Activated CD8-positive, alpha-beta memory T cell treated with anti-CD3 and anti-CD28 coated beads, Interleukin-2, amount 10 ng/mL, durations not matched to agents 7 days and 5 days (primary cell): ENCODE results near the gene FAM180A. TPM values are rescaled to one million over a fixed set of nuclear protein-coding genes. Genes with fewer than 3 reads are reported as not detected.
"Not testable (repeated sequence)": the region's sequence is repeated elsewhere in the genome, so short reads cannot be mapped to it uniquely, and the experiment has no call there.

Experiments
- ATAC-seq: fragments of 150-1000 bp; cut with Tn5 transposase; one replicate; pipeline ENCODE4 v1.10.0; 2021; ENCODE audit warnings: moderate library complexity
- CTCF ChIA-PET: fragments of 350-600 bp; sonication (Branson Sonifier 250); formaldehyde crosslinking; loops from one replicate; lab custom pipeline; 2021; ENCODE audit warnings: antibody characterized with exemption; lab: Charles Lee
- DNase-seq: peaks from one replicate; pipeline ENCODE4 v3.0.0-alpha.2; 2020
- H3K27ac Mint-ChIP-seq: one replicate; pipeline ENCODE4 v1.8.0; 2021; ENCODE audit warnings: mild to moderate bottlenecking, mixed read lengths
- H3K27me3 Mint-ChIP-seq: one replicate; pipeline ENCODE4 v1.8.0; 2021; ENCODE audit warnings: mixed read lengths
- H3K36me3 Mint-ChIP-seq: one replicate; pipeline ENCODE4 v1.8.0; 2021; ENCODE audit warnings: mild to moderate bottlenecking, mixed read lengths
- H3K4me1 Mint-ChIP-seq: one replicate; pipeline ENCODE4 v1.8.0; 2021; ENCODE audit warnings: mixed read lengths
- H3K4me3 Mint-ChIP-seq: one replicate; pipeline ENCODE4 v1.8.0; 2021; ENCODE audit warnings: mild to moderate bottlenecking, moderate library complexity, mixed read lengths
- H3K9me3 Mint-ChIP-seq: one replicate; pipeline ENCODE4 v1.8.0; 2022; ENCODE audit warnings: low read depth, mixed read lengths
- total RNA-seq, 2 experiments: library from RNA; stranded (reverse); gene quantifications; one replicate each; pipeline ENCODE4 v1.2.3, GENCODE V29; 2021

Gene FAM180A
- total RNA-seq, 2 experiments from 2014 or later, result not detected

DNA sequence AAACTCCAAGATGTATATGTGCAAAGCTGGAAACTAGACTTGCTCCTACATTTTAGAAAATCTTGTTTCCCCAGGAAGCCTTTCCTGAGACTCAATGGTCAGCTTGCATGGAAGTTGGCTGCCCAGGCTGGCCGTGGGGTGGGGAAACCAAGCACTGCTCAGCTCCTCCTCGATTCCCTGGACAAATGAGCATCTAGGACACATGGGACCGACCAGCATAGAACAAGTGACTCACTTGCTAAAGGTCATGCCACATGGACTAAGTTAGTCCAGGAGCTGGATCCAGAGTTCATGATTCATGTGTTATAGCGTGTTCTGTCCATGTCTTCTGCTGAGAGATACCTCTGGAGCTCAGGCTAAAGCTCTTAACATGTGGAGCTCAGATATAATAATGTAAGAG, 6.2 kb downstream of the FAM180A start:
- Mint-ChIP-seq H3K4me3 (no peak overlapping the region), H3K9me3 (no peaks in the 10 kb centered on the region), H3K27ac (no peak overlapping the region), H3K4me1 (no peaks in the 10 kb centered on the region), H3K27me3 (peaks cover 18% of the 10 kb centered on the region), H3K36me3 (no peaks in the 10 kb centered on the region)
- ATAC-seq (no peak), DNase-seq (no peak)
- CTCF ChIA-PET, result no interaction called here

DNA sequence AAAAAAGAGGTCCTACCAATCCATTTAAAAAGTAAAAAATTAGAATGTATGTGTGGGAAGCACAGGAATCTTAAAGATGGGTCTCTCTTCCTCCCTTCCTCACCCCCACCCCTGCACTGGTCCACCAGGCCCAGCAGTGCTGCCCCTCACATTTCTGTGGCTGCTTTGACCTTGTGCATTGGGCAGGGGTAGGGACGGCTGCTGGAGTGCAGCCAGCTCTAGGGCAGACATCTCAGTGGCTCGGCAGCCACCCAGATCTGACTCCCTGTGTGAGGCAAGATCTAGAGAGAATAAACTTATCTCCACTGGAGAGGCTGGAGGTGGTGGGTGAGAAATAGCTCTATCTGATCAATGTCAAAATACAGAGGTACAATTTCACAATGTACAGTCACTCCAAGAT, 6.7 kb downstream of the FAM180A start:
- Mint-ChIP-seq H3K27me3 (peaks cover 18% of the 10 kb centered on the region), H3K4me3 (no peak overlapping the region), H3K9me3 (no peaks in the 10 kb centered on the region), H3K27ac (no peak overlapping the region), H3K36me3 (no peaks in the 10 kb centered on the region), H3K4me1 (no peaks in the 10 kb centered on the region)
- CTCF ChIA-PET, result interaction anchor here (0.6 kb wide), 1 partner anchor 8 kb away, joined by 3 read pairs; no protein-coding TSS in a partner anchor
- DNase-seq (no peak), ATAC-seq (no peak)

DNA sequence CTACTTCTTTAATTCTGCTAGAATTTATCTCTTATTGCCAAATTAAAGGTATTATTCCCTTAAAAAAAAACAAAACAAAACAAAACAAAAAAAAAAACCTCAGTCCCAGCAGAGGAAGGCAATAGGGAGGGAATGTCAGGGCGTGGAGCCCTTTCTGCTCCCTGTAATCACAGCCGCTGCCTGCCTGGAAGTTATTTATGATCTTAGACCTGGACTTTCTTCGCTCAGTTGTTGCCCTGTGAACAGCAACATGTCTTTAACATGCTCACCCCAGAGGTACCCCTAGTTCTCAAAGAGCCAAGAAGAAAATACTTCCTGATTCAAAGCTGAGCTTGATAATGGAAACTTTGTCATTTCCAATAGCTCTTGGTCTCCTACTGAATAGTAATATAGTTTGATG, 7.7 kb downstream of the FAM180A start:
- no peaks in the 10 kb centered on the region for H3K36me3 Mint-ChIP-seq
- ATAC-seq, result no peak
- CTCF ChIA-PET, result no interaction called here
- no peak overlapping the region for H3K4me3 Mint-ChIP-seq
- H3K4me1 Mint-ChIP-seq, result no peaks in the 10 kb centered on the region
- no peaks in the 10 kb centered on the region for H3K9me3 Mint-ChIP-seq
- no peak for DNase-seq
- H3K27ac Mint-ChIP-seq, result no peak overlapping the region
- peaks cover 18% of the 10 kb centered on the region for H3K27me3 Mint-ChIP-seq

- CTCF ChIA-PET, H3K4me1 Mint-ChIP-seq, DNase-seq, ATAC-seq, H3K27me3 Mint-ChIP-seq, H3K36me3 Mint-ChIP-seq, H3K4me3 Mint-ChIP-seq, H3K27ac Mint-ChIP-seq, H3K9me3 Mint-ChIP-seq: not testable (repeated sequence)
These were observed 11.3 kb downstream of the FAM180A start for GRCh38 chr7:135737306-135737647.

DNA sequence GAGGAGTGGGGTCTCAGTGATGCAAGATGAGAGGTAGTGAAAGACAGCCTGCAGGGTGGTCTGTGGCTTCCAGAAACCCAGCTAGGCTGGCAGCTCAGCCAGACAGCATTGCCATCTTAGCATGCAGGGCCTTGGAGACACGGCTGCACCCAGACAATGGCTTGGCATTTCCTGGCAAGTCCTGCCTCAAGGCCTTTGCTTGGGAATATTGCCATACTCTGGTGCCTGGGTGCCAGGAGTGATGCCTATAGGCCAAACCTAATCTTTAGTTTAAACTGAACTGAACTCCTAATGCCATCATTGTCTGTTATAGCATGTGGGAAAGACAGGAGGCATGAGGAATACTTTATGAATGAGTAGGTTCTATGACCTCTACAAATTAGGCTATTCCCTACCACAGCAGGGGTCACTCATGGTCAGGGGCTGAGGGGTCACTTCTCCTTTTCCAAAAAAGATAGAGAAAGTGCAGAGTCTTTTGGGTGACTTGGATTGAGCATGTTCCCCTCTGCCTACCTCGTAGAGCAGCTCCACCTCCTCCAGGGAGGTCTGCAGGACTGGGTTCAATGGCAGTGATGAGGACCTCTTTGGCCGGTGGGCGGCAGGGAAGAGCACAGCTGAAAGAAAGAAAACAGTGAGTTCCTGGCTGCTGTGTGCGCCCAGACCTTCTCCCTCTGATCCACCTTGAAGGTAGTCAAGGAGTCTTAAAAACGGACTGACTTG, 11.9 kb downstream of the FAM180A start:
- Mint-ChIP-seq H3K4me1 (no peaks in the 10 kb centered on the region), H3K36me3 (no peaks in the 10 kb centered on the region), H3K27ac (no peak overlapping the region), H3K27me3 (peaks cover 2% of the 10 kb centered on the region), H3K9me3 (no peaks in the 10 kb centered on the region), H3K4me3 (no peak overlapping the region)
- DNase-seq (no peak), ATAC-seq (no peak)
- CTCF ChIA-PET, result no interaction called here

DNA sequence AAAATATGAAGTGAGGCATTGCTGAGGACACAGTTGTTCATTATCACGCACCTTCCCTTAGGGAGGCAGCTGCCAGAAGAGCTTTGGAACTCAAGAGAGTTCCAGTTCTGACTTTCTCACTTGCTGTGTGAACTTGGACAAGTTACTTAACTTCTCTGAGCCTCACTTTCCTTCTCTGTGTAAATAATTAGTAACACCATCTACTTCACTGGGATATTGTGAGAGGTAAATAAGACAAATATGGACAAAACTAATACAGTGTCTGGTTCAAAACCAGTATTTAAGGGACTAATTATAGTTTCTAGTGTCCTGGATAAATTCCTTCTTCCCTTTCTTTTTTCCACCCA, 14.3 kb downstream of the FAM180A start:
- ATAC-seq (no peak), DNase-seq (no peak)
- no peaks in the 10 kb centered on the region for H3K4me1 Mint-ChIP-seq
- H3K36me3 Mint-ChIP-seq, result no peaks in the 10 kb centered on the region
- no peak overlapping the region for H3K27ac Mint-ChIP-seq
- H3K9me3 Mint-ChIP-seq, result no peaks in the 10 kb centered on the region
- H3K27me3 Mint-ChIP-seq, result peaks cover 12% of the 10 kb centered on the region
- no peak overlapping the region for H3K4me3 Mint-ChIP-seq
- CTCF ChIA-PET, result no interaction called here

DNA sequence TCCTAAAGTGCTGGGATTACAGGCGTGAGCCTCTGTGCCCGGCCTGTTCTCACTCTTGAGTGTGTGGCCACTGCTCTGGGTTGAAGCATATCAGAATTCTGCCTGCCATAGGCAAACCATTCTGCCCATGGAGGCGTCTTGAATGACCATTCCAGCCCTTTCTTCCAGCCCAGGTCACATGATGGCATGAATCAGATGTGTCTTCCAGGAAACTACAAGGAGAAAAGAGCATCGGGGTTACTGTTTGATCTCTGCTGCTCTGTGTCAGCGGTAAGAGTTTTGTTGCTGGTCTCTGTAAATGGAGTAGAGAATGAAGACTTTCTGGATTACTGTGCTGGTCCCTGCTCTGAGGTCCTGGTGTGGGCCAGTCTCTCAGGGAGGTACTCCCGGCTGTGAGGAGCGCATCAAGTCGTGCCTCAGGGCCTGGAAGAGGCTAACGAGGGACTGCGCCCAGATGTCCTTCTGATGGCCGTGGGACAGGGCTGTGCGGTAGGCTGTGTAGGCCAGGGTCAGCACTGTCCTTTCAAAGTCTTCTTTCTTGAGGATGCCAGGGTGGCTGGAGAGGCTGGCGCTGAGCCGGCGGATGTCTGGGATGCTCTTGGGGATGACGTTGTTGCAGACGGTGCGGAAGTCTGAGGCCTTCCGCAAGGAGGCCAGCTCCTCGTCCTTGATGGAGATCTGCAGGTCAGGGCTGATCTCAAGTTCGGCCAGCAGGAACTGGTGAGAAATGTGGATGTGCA, 14.8 kb downstream of the FAM180A start:
- no peaks in the 10 kb centered on the region for H3K9me3 Mint-ChIP-seq
- H3K27me3 Mint-ChIP-seq, result peaks cover 14% of the 10 kb centered on the region
- no peak for ATAC-seq
- H3K27ac Mint-ChIP-seq, result no peak overlapping the region
- no peaks in the 10 kb centered on the region for H3K4me1 Mint-ChIP-seq
- CTCF ChIA-PET, result no interaction called here
- H3K36me3 Mint-ChIP-seq, result no peaks in the 10 kb centered on the region
- DNase-seq, result no peak
- no peak overlapping the region for H3K4me3 Mint-ChIP-seq

GRCh38 chr7:135731131-135731530, 17.5 kb downstream of the FAM180A start:
- H3K27ac Mint-ChIP-seq, result no peak overlapping the region
- H3K4me3 Mint-ChIP-seq, result no peak overlapping the region
- CTCF ChIA-PET, result no interaction called here
- ATAC-seq (no peak), DNase-seq (no peak)
- H3K36me3 Mint-ChIP-seq, result no peaks in the 10 kb centered on the region
- H3K9me3 Mint-ChIP-seq, result no peaks in the 10 kb centered on the region
- H3K27me3 Mint-ChIP-seq, result peaks cover 16% of the 10 kb centered on the region
- H3K4me1 Mint-ChIP-seq, result no peaks in the 10 kb centered on the region

- DNase-seq, result no peak
- H3K36me3 Mint-ChIP-seq, result no peaks in the 10 kb centered on the region
- no peaks in the 10 kb centered on the region for H3K9me3 Mint-ChIP-seq
- CTCF ChIA-PET, result no interaction called here
- H3K27ac Mint-ChIP-seq, result no peak overlapping the region
- no peak overlapping the region for H3K4me3 Mint-ChIP-seq
- ATAC-seq, result no peak
- H3K27me3 Mint-ChIP-seq, result peaks cover 24% of the 10 kb centered on the region
- H3K4me1 Mint-ChIP-seq, result no peaks in the 10 kb centered on the region
These were observed 19.4 kb downstream of the FAM180A start for GRCh38 chr7:135729230-135729629.

- H3K4me3 Mint-ChIP-seq, result no peak within 1 kb of the TSS
These were observed 20.4 kb downstream of the FAM180A start, which contains the start of gene SLC13A4 for GRCh38 chr7:135728136-135728669. SLC13A4 (minus strand) TSS chr7:135728186; CDS start chr7:135727496, 690 bp downstream.

GRCh38 chr7:135726911-135727673, 21.5 kb downstream of the FAM180A start:
- Mint-ChIP-seq H3K36me3 (no peaks in the 10 kb centered on the region), H3K4me1 (no peaks in the 10 kb centered on the region), H3K4me3 (no peak overlapping the region), H3K9me3 (no peaks in the 10 kb centered on the region), H3K27me3 (peaks cover 30% of the 10 kb centered on the region), H3K27ac (no peak overlapping the region)
- no peak for ATAC-seq
- DNase-seq, result no peak
- CTCF ChIA-PET, result no interaction called here

More at GRCh38 chr7:135728136-135728669, 20.4 kb downstream of the FAM180A start, which contains the start of gene SLC13A4:
- H3K36me3 Mint-ChIP-seq, result no peaks in the 10 kb centered on the region
- DNase-seq (no peak), ATAC-seq (no peak)
- H3K4me1 Mint-ChIP-seq, result no peaks in the 10 kb centered on the region
- no peaks in the 10 kb centered on the region for H3K9me3 Mint-ChIP-seq
- H3K27me3 Mint-ChIP-seq, result peaks cover 29% of the 10 kb centered on the region
- CTCF ChIA-PET, result no interaction called here
- no peak within 1 kb of the TSS for H3K27ac Mint-ChIP-seq

- Mint-ChIP-seq H3K36me3 (no peaks in the 10 kb centered on the region), H3K9me3 (no peaks in the 10 kb centered on the region), H3K27ac (no peak overlapping the region), H3K27me3 (peaks cover 29% of the 10 kb centered on the region), H3K4me1 (no peaks in the 10 kb centered on the region), H3K4me3 (no peak overlapping the region)
- ATAC-seq, result no peak
- DNase-seq, result no peak
- CTCF ChIA-PET, result no interaction called here
These were observed 22.3 kb downstream of the FAM180A start for GRCh38 chr7:135726276-135726788.

DNA sequence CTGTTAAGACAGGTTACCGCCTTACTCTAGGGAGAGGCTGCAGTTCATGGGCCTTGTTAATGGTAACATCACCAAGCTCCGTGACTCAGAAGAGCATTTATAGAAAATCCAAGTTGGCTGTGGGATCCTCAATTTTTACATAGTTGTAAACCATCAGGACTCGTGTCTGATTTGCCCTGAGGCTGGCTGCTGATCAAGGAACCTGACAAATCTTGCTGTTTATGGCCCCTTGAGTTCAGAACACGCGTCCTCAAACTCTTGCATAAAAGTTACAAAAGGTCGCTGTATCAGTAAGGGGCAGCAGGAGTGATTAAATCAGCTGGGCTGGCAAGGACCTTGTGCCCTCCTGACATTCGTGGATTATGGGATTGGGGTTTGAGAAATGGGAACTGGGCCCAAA, 25.2 kb downstream of the FAM180A start:
- ATAC-seq, result no peak
- no peaks in the 10 kb centered on the region for H3K4me1 Mint-ChIP-seq
- no peak overlapping the region for H3K4me3 Mint-ChIP-seq
- peaks cover 31% of the 10 kb centered on the region for H3K27me3 Mint-ChIP-seq
- H3K9me3 Mint-ChIP-seq, result no peaks in the 10 kb centered on the region
- H3K27ac Mint-ChIP-seq, result no peak overlapping the region
- CTCF ChIA-PET, result no interaction called here
- no peak for DNase-seq
- no peaks in the 10 kb centered on the region for H3K36me3 Mint-ChIP-seq
